ENCODE data around the gene KSR1. TPM values are rescaled to one million over a fixed set of nuclear protein-coding genes. Genes with fewer than 3 reads are reported as not detected.
A peak's percentile ranks its signal among the peaks of the same experiment; 100 is the strongest.

Gene KSR1
- total and polyA plus RNA-seq, 8 donors, result 2.7 to 32.1 (median 13.6) TPM

GRCh38 chr17:27548369-27548768 lies 92.1 kb downstream of the KSR1 start:
- no peaks in the 10 kb centered on the region for H3K9me3 ChIP-seq
- DNase-seq, result no peak
- H3K4me3 ChIP-seq, result no peak overlapping the region
- 95 to 98% (median 96%) methylated on average over 7 of the region's 7 CpGs for WGBS, 5 donors
- TF ChIP-seq POLR2AphosphoS5 (IDR thresholded peaks at IDR 0.05) (no peak), POLR2A (IDR thresholded peaks at IDR 0.05) (no peak), CTCF (IDR thresholded peaks at IDR 0.05) (no peak), EP300 (IDR thresholded peaks at IDR 0.05) (no peak)
- H3K36me3 ChIP-seq, result no peaks in the 10 kb centered on the region
- intact Hi-C loops (cut with DNase I; ENCODE audit: low total_unique reads), result no loop called here
- no peaks in the 10 kb centered on the region for H3K27me3 ChIP-seq
- peaks cover 5 to 65% (median 37%) of the 10 kb centered on the region in 4 donors for H3K4me1 ChIP-seq
- H3K27ac ChIP-seq, result no peak overlapping the region

- H3K27me3 ChIP-seq, result no peaks in the 10 kb centered on the region
- WGBS, 5 donors, result 40 to 58% (median 41%) methylated on average over 10 of the region's 10 CpGs
- H3K36me3 ChIP-seq, result no peaks in the 10 kb centered on the region
- H3K27ac ChIP-seq, result peak overlapping the region in 1 of 5 donors; percentile 45
- peaks cover 5 to 71% (median 41%) of the 10 kb centered on the region in 4 donors for H3K4me1 ChIP-seq
- intact Hi-C loops (cut with DNase I; ENCODE audit: low total_unique reads), result no loop called here
- no peaks in the 10 kb centered on the region for H3K9me3 ChIP-seq
- no peak for TF ChIP-seq POLR2A (IDR thresholded peaks at IDR 0.05)
- no peak for TF ChIP-seq EP300 (IDR thresholded peaks at IDR 0.05)
- TF ChIP-seq CTCF (IDR thresholded peaks at IDR 0.05), result no peak
- TF ChIP-seq POLR2AphosphoS5 (IDR thresholded peaks at IDR 0.05), result no peak
- no peak overlapping the region for H3K4me3 ChIP-seq
- peak in 1 of 2 donors; percentile 70 for DNase-seq
Observed at GRCh38 chr17:27549251-27549893, 93.1 kb downstream of the KSR1 start.

- WGBS, 5 donors, result 96 to 99% (median 97%) methylated on average over 11 to 13 of the region's 13 CpGs
- no peak for DNase-seq
- Histone ChIP-seq H3K9me3 (no peaks in the 10 kb centered on the region), H3K4me3 (no peak overlapping the region), H3K27ac (peak overlapping the region in 1 of 5 donors; percentile 1), H3K27me3 (no peaks in the 10 kb centered on the region), H3K36me3 (no peaks in the 10 kb centered on the region), H3K4me1 (peaks cover 5 to 63% (median 36%) of the 10 kb centered on the region in 4 donors)
- TF ChIP-seq POLR2A (IDR thresholded peaks at IDR 0.05), result no peak
- no peak for TF ChIP-seq CTCF (IDR thresholded peaks at IDR 0.05)
- intact Hi-C loops (cut with DNase I; ENCODE audit: low total_unique reads), result no loop called here
Observed at GRCh38 chr17:27550291-27550930, 94.2 kb downstream of the KSR1 start.

- Histone ChIP-seq H3K4me1 (peaks cover 5 to 57% (median 30%) of the 10 kb centered on the region in 4 donors), H3K27ac (no peak overlapping the region), H3K9me3 (no peaks in the 10 kb centered on the region), H3K4me3 (no peak overlapping the region), H3K27me3 (no peaks in the 10 kb centered on the region), H3K36me3 (no peaks in the 10 kb centered on the region)
- WGBS, 5 donors, result 50 to 72% (median 56%) methylated on average over 3 of the region's 3 CpGs
- no peak for DNase-seq
- no peak for TF ChIP-seq POLR2AphosphoS5 (IDR thresholded peaks at IDR 0.05)
- no peak for TF ChIP-seq CTCF (IDR thresholded peaks at IDR 0.05)
- no peak for TF ChIP-seq EP300 (IDR thresholded peaks at IDR 0.05)
- no peak for TF ChIP-seq POLR2A (IDR thresholded peaks at IDR 0.05)
- intact Hi-C loops (cut with DNase I; ENCODE audit: low total_unique reads), result no loop called here
Observed at GRCh38 chr17:27550974-27551505, 94.8 kb downstream of the KSR1 start.
